Gastrocnemius medialis (tissue), 4 donors: ENCODE measurements around the gene NOX3. TPM values are rescaled to one million over a fixed set of nuclear protein-coding genes. Genes with fewer than 3 reads are reported as not detected.
A peak's percentile ranks its signal among the peaks of the same experiment; 100 is the strongest.
"Not testable (repeated sequence)": the region's sequence is repeated elsewhere in the genome, so short reads cannot be mapped to it uniquely, and the experiment has no call there.

ENCODE experiments used
- ATAC-seq, 2 donors: fragments of 150-250 bp; one replicate each; pipeline ENCODE4 v1.9.1; 2016
- DNase-seq, 2 donors: peaks; one replicate each; pipeline ENCODE4 v3.0.0-alpha.2; 2019
- H3K27ac ChIP-seq, 4 donors: fragments of 200-600 bp; sonication (generic); 1 replicate in 1 of 4; 2 replicates in 3 of 4; pipeline ENCODE4 v1.5.1; 2016 to 2018; ENCODE audit warnings: mild to moderate bottlenecking in 2 of 4, moderate library complexity in 1 of 4
- H3K27me3 ChIP-seq, 3 donors: fragments of 200-600 bp; sonication (generic) in 2 of 3; 1 replicate in 1 of 3; 2 replicates in 2 of 3; pipeline versions ENCODE4 v1.5.1 to v1.6.0; 2016 to 2019; ENCODE audit warnings: mild to moderate bottlenecking in 1 of 3, moderate library complexity in 1 of 3
- H3K36me3 ChIP-seq, 2 donors: fragments of 200-600 bp; sonication (generic) in 1 of 2; one replicate each; pipeline ENCODE4 v1.5.1; 2017 to 2018
- H3K4me1 ChIP-seq, 2 donors: fragments of 200-600 bp; sonication (generic) in 1 of 2; one replicate each; pipeline ENCODE4 v1.5.1; 2016 to 2017; ENCODE audit warnings: mild to moderate bottlenecking in 2 of 2
- H3K4me3 ChIP-seq, 4 donors: fragments of 200-600 bp; sonication (generic) in 3 of 4; 1 replicate in 1 of 4; 2 replicates in 3 of 4; pipeline ENCODE4 v1.5.1; 2016 to 2019; ENCODE audit warnings: mild to moderate bottlenecking in 2 of 4
- H3K9me3 ChIP-seq, 3 donors: fragments of 200-600 bp; sonication (generic) in 2 of 3; 1 replicate in 1 of 3; 2 replicates in 2 of 3; pipeline ENCODE4 v1.5.1; 2016 to 2019
- POLR2A ChIP-seq, 2 donors: fragments of 450-650 bp; IDR thresholded peaks; one replicate each; pipeline ENCODE4 v1.6.1; 2017; ENCODE audit warnings: antibody characterized with exemption in 2 of 2, mild to moderate bottlenecking in 2 of 2, moderate library complexity in 2 of 2
- in situ Hi-C, 4 donors: fragments of 200-750 bp; cut with MboI; loops; one replicate each; pipeline versions ENCODE4 v1.15.0 to v1.8.0; 2017; ENCODE audit warnings: low sequenced_read_pairs in 4 of 4
- intact Hi-C: fragments of 100-400 bp; cut with DNase I; formaldehyde crosslinking; loops from one replicate; pipeline ENCODE4 v1.15.1; 2023; ENCODE audit warnings: low total_unique reads
- total RNA-seq, 4 donors: library from RNA; depleted of rRNA; stranded (reverse); fragments of >200 nt; gene quantifications; one replicate each; pipeline versions ENCODE4 v1.1.0 to v1.2.3, GENCODE V29; 2016
- TF ChIP-seq, protein P1 (sequence below), 5 experiments: fragments of 450-650 bp in 3 of 5; fragments of 200-600 bp in 2 of 5; sonication (generic) in 2 of 5; IDR thresholded peaks in 4 of 5; conservative IDR thresholded peaks in 1 of 5; 1 replicate in 4 of 5; 2 replicates in 1 of 5; pipeline ENCODE4 v1.5.1; 2016 to 2019; ENCODE audit warnings: antibody characterized with exemption in 5 of 5, mild to moderate bottlenecking in 3 of 5, moderate library complexity in 3 of 5

Gene NOX3
- total RNA-seq, 4 donors from 2014 or later, result not detected

DNA sequence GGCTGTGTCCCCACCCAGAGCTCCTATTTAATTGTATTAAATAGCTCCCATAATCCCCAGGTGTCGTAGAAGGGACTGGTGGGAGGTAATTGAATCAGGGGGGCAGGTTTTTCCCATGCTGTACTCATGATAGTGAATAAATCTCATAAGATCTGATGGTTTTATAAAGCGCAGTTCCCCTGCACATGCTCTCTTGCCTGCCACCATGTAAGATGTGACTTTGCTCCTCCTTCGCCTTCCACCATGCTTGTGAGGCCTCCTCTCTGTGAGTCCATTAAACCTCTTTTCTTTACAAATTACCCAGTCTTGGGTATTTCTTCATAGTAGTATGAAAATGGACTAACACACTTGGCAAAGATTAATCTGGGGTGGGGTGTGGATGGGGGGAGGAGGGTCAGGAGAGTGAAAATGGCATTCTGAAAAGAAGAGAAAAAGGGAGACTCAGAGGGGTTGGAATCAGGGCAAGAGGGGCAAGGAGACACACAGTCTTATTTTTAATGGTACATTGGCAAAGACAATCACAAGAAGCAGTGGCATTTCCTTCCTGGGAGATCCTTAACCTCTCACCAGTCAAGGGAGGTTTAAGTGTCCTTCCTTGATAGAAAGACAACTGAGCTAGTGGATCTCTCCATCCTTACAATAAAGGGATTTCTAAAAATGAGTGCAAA is 37.5 kb upstream of the NOX3 start:
- TF ChIP-seq, protein P1, sequence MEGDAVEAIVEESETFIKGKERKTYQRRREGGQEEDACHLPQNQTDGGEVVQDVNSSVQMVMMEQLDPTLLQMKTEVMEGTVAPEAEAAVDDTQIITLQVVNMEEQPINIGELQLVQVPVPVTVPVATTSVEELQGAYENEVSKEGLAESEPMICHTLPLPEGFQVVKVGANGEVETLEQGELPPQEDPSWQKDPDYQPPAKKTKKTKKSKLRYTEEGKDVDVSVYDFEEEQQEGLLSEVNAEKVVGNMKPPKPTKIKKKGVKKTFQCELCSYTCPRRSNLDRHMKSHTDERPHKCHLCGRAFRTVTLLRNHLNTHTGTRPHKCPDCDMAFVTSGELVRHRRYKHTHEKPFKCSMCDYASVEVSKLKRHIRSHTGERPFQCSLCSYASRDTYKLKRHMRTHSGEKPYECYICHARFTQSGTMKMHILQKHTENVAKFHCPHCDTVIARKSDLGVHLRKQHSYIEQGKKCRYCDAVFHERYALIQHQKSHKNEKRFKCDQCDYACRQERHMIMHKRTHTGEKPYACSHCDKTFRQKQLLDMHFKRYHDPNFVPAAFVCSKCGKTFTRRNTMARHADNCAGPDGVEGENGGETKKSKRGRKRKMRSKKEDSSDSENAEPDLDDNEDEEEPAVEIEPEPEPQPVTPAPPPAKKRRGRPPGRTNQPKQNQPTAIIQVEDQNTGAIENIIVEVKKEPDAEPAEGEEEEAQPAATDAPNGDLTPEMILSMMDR (IDR thresholded peaks at IDR 0.05 in 4 of 5, conservative IDR thresholded peaks at IDR 0.05 in 1 of 5), result no peak
- TF ChIP-seq POLR2A (IDR thresholded peaks at IDR 0.05), result no peak
- Histone ChIP-seq H3K27me3 (no peaks in the 10 kb centered on the region), H3K4me3 (no peak overlapping the region), H3K4me1 (peaks cover 0 to 6% of the 10 kb centered on the region in 2 donors), H3K36me3 (no peaks in the 10 kb centered on the region), H3K9me3 (no peaks in the 10 kb centered on the region), H3K27ac (peak overlapping the region in 1 of 4 donors; percentile 50)
- DNase-seq (no peak), ATAC-seq (no peak)
- intact Hi-C loops, result no loop called here
- in situ Hi-C loops, result no loop called here

DNA sequence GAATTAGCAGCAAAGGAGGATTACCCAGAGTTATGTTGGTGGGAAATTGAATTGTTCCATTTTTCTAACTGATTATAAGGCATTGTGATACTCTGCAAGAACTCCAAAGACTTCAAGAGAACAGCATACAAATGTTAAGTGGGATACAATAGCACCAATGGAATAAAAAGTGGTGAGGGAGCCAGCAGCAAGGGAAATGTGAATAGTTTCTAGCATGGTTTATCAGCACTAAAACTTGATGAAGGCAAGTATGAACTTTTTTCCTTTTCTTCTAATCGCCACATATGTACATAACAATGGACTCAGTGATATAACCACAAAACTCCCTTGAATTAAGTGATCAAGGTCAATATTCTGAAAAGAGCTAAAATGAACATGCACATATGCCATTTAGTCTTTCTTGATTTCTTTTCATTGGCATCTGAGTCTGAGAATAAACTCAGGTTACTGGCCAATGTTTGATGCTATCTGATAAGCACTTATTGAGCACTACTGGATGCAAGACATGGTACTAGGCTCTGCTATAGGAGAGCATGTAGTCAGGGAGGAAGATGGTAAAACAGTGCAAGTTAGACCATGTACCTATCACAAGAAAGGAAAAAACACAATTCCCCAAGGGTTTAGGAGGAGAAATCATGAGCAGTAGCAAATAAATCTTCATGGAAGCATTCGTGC is 36.6 kb upstream of the NOX3 start:
- no peak overlapping the region for H3K27ac ChIP-seq
- intact Hi-C loops, result no loop called here

GRCh38 chr6:155491421-155491820 is 35.8 kb upstream of the NOX3 start:
- TF ChIP-seq, protein P1 (IDR thresholded peaks at IDR 0.05 in 4 of 5, conservative IDR thresholded peaks at IDR 0.05 in 1 of 5), result no peak
- no peak for TF ChIP-seq POLR2A (IDR thresholded peaks at IDR 0.05)
- no peaks in the 10 kb centered on the region for H3K27me3 ChIP-seq
- ATAC-seq (no peak), DNase-seq (no peak)
- intact Hi-C loops (no loop called here), in situ Hi-C loops (no loop called here)
- no peaks in the 10 kb centered on the region for H3K36me3 ChIP-seq
- no peaks in the 10 kb centered on the region for H3K9me3 ChIP-seq
- H3K4me1 ChIP-seq, result peaks cover 0 to 6% of the 10 kb centered on the region in 2 donors
- H3K27ac ChIP-seq, result no peak overlapping the region
- H3K4me3 ChIP-seq, result no peak overlapping the region

More for the DNA sequence above, 36.6 kb upstream of the NOX3 start:
- H3K9me3 ChIP-seq, result no peaks in the 10 kb centered on the region
- DNase-seq, result no peak
- no peaks in the 10 kb centered on the region for H3K27me3 ChIP-seq
- no peak for ATAC-seq
- peaks cover 0 to 6% of the 10 kb centered on the region in 2 donors for H3K4me1 ChIP-seq
- H3K4me3 ChIP-seq, result no peak overlapping the region
- in situ Hi-C loops, result no loop called here
- no peak for TF ChIP-seq POLR2A (IDR thresholded peaks at IDR 0.05)
- TF ChIP-seq, protein P1 (IDR thresholded peaks at IDR 0.05 in 4 of 5, conservative IDR thresholded peaks at IDR 0.05 in 1 of 5), result no peak
- H3K36me3 ChIP-seq, result no peaks in the 10 kb centered on the region

- H3K36me3 ChIP-seq, H3K9me3 ChIP-seq, H3K27me3 ChIP-seq, H3K4me3 ChIP-seq, DNase-seq, H3K4me1 ChIP-seq, H3K27ac ChIP-seq, intact Hi-C loops, in situ Hi-C loops, ATAC-seq: not testable (repeated sequence)
Observed at GRCh38 chr6:155488197-155488596, 32.6 kb upstream of the NOX3 start.

- intact Hi-C loops (no loop called here), in situ Hi-C loops (no loop called here)
- no peaks in the 10 kb centered on the region for H3K4me1 ChIP-seq
- TF ChIP-seq POLR2A (IDR thresholded peaks at IDR 0.05), result no peak
- TF ChIP-seq, protein P1 (IDR thresholded peaks at IDR 0.05 in 4 of 5, conservative IDR thresholded peaks at IDR 0.05 in 1 of 5), result no peak
- no peak overlapping the region for H3K27ac ChIP-seq
- no peaks in the 10 kb centered on the region for H3K9me3 ChIP-seq
- no peaks in the 10 kb centered on the region for H3K36me3 ChIP-seq
- DNase-seq (no peak), ATAC-seq (no peak)
- H3K27me3 ChIP-seq, result no peaks in the 10 kb centered on the region
- no peak overlapping the region for H3K4me3 ChIP-seq
Observed at GRCh38 chr6:155487371-155488130, 31.9 kb upstream of the NOX3 start.
